Hindlimb muscle (tissue), 1 donor: ENCODE results near the gene PCDH1. TPM values are rescaled to one million over a fixed set of nuclear protein-coding genes. Genes with fewer than 3 reads are reported as not detected.

Experiments used
- DNase-seq: peaks from one replicate; pipeline ENCODE4 v3.0.0-alpha.2; 2013
- polyA plus RNA-seq: library from polyadenylated mRNA; unstranded; fragments of 120-200 nt; gene quantifications from one replicate; pipeline ENCODE4 v1.2.1, GENCODE V29; 2013; ENCODE audit not compliant: insufficient read length

PCDH1 gene
- polyA plus RNA-seq, 1 donor = 18.8 TPM

DNA sequence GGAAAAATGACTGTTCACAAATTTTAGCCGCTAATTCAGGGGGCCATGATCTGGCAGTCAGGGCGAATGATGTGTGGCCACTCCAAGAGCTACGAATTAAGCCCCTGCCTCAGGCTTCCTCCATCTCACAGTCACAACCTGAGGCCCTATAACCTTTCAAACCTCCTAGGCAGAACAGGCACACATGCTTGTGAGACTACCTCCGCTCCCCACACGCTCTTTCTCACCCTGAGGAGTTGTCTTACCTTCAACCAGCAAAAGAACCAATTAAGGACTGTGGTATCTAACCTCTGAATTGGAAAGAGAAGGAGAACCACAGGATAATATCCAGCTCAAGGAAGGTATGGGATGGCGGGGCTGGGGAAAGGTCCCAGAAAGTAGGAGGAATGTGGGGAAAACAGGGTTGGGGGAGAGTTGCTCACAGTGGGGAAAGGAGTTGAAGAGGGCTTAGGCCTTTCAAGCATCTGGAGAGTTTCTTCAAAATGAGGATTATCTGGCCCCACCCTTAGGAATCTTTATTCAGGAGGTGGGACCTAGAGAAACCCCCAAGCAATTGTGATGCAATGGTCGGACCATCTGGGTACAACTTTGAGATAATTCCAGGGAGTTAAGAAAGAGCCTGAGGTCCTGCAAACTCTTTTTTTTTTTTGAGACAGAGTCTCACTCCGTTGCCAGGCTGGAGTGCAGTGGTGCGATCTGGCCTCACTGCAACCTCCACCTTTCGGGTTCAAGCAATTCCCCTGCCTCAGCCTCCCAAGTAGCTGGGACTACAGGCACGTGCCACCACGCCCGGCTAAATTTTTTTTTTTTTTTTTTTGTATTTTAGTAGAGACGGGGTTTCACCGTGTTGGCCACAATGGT lies 5.5 kb downstream of the PCDH1 start:
- no peak for DNase-seq

GRCh38 chr5:141871870-141872269 lies 6.3 kb downstream of the PCDH1 start:
- DNase-seq = no peak

DNA sequence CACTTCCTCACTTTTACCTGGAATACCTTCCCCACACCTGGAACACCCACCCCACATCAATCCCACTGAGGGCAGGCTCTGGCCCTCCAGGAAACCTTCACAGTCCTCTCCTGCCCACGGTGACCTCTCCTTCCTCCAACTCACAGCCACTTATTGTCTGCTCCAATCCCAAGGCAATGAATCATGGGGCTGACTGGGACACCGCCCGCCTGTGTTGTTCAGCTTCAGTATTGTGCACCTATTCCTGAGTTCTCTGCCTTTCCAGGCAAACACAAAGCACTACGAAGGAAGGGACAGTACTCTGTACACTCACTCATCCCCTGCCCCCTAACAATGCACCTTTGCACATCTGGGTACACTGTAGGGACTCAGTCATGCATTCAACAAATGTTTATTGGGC lies 7.3 kb downstream of the PCDH1 start:
- no peak for DNase-seq

DNA sequence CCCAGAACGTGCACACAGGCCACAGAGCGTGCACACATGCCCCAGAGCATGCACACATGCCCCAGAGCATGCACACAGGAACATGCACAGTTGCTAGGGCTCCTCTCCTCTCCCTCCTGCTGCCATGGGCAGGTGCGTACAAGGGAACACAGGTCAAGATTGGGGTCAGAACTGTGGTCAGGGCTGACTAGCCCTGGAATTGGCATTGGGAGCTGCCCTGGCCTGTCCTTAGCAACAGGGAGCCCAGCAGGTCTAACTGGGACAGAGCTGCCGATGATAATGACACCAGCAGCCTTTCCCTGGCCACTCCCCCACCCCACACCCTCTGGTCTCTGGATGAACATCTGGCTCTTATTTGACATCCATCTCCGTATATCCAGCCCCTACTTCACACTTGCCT lies 8.0 kb downstream of the PCDH1 start:
- DNase-seq = no peak

DNA sequence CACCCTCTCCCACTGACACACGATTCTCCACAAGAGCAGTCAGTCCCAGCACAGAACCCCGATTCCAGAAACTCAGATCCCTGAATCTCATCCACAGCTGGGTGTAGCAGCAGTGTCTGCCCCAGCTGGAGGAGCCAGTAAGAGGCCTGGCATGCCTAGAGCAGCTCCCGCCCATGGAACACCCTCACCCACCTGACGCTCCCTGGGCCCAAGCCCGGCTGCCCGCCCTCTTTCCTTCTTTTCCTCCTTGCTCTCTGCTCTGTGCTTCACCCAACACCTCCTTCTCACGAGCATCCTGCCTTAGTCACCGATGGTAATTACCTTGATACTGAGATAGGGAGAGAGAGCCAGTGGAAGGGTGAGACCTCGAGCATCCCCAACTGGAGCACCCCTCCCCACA lies 8.7 kb downstream of the PCDH1 start:
- no peak for DNase-seq

GRCh38 chr5:141869040-141869439 lies 9.2 kb downstream of the PCDH1 start:
- no peak for DNase-seq

GRCh38 chr5:141868541-141868940 lies 9.7 kb downstream of the PCDH1 start:
- no peak for DNase-seq

- no peak for DNase-seq
Measured at GRCh38 chr5:141867651-141868050, 10.6 kb downstream of the PCDH1 start.

DNA sequence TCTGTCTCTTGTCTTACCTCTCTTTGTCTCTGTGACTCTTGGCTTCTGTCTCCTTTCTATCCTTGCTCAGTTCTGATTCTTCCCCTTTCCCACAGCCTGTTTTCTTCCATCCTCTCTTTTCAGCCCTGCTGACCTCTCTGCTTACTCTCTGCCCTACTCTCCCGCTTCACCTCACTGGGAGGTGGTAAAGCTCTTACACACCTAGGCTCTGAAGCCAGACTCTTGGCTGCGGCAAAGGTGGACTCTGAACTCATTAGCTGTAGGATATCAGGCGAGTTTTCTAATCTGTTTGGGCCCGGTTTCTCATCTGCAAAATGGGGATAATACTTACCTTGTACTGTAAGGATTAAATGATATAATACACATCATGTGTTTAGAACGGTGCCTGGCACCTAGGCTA lies 11.1 kb downstream of the PCDH1 start:
- no peak for DNase-seq

DNA sequence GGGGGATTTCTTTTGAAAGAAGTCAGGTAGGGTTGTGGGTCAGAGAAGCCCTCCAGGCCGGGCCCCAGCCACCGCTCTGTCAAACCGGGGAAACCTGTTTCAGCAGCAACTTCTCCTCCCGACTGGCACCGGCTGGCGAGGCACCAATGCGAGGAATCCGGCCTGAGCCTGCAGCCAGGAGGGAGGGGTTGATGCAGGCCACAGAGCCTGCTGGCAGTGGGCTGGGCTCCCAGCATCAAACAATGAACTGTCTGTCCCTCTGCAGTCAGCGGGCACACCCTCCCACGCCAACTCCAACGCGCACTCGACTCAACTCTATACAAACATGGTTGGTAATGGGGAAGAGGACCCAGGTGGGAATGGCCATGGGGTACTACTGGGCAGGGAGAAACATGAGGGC lies 12.1 kb downstream of the PCDH1 start:
- no peak for DNase-seq

GRCh38 chr5:141865406-141865805 lies 12.8 kb downstream of the PCDH1 start:
- DNase-seq = no peak

GRCh38 chr5:141864371-141865370 lies 13.5 kb downstream of the PCDH1 start:
- DNase-seq = no peak

DNA sequence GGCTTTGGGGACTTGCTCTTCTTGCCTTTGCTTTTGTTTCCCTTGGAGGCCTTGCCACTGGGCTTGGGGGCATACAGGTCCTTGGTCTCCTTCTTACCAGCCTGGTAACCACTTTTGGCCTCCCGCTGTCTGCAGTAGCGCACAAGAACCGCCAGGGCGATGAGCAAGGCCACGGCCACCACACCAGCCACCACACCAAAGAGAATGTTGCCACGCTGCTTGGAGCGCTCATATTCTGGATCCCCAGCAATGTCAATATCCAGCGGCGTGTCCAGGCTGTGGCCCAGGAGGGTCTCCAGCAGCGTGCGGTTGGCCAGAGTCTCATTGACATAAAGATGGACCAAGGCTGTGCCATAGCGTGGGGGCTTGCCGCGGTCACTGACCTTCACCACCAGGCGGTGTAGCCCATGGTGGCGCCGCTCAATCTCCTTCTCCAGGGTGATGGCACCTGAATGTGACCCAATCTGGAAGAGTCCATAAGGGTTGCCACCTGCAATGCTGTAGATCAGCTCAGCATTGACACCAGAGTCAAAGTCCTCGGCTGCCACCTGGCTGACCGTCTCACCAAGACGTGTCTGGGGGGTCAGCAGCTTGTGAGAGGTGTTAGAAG lies 14.5 kb downstream of the PCDH1 start:
- DNase-seq = no peak

DNA sequence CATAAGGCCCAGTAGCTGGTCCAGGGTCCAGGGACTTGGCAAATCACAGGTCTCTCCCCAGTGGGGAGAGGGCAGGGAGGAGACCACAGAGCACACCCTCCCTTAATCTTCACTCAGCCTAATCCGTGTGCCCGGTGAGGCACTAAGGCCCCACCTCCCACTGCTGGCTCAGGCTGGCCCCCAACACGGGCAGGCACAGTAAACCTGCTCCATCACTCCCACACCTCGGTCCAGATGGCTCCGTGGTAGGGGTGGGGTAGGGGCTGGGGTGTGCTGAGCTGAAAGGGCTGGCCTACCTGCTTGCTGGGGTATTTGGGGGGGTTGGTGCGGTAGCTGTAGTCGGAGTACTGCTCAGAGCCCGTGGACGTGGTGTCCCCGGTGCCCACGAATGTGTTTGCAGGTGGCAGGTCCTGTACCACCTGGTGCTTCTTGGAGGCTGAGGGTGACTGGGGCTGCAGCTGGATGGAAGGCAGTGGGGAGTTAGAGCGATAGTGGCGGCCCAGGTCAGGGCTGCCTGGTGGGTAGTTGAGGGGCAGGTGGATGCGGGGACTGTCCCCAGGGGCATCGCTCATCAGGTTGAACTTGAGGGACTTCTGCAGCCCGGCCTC lies 15.2 kb downstream of the PCDH1 start:
- DNase-seq = no peak

DNA sequence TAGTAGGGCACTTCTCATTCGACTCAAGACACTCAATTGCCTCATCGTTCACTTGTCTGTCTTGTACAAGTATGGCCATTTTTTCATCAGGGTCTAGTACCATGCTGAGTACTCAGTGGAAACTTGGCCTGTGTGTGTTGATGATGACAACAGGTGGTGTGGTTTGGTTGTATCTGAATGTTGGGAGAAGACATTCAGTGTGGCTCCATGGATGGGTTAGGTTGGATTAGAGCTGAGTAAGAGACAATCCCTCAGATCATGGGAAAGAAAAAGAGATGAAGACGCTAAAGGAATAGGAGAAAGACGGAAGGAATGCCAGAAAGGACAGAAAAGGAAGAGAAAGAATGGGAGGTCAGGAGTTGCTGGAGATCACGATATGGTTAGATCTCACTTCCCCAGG lies 17.0 kb downstream of the PCDH1 start:
- DNase-seq = no peak

DNA sequence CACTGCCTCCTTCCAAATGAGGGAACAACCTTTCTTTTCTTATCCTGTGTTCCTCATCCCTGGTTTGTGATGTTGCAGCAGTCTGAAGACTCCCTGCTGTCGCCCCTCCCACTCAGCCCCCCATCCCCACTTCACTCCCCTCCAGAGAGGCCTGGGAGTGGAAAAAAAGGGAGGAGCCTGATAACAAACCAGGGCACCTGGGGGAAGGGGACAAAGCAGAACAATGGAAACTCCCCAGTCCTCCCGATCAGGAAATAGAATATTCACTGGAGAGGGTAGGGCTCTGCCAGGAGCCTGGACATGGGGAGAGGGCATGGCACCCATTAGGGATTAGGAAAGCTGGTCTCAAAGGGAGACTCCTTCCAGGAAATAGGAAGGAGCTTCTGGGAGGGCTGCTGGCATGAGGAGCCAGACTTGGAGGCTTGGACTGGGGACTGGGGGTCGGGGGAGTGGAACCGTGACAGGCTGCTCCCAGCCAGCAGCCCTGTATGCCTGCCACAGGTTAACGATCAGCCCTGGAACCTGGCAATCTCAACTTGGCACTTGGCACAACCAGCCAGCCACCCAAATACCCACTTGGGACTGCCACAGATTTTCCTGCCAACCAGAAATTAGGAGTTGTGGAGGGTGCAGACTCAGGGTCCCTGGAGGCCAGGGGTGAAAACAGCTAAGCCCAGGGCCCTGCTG lies 20.0 kb downstream of the PCDH1 start:
- DNase-seq = no peak

DNA sequence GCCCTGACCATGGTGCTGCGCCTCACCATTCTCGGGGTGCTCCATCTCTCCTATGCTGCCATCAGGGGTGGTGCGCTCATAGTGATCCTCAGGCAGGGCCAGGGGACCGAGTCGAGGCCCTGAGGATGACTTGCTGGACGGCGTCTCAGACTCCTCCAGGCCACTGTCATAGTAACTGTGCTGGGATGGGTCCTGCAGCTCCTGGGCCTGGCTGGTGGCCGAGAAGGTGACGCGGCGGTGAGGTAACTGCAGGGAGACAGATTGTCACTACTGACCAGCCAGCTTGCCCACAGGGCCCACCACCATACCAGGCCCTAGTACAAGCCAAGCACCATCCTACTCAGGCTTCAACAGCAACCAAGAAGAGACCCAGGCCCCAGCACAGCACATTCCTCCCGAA lies 21.0 kb downstream of the PCDH1 start:
- no peak for DNase-seq

- no peak for DNase-seq
Measured at GRCh38 chr5:141856037-141856790, 22.0 kb downstream of the PCDH1 start.

GRCh38 chr5:141855265-141856036 lies 22.8 kb downstream of the PCDH1 start:
- DNase-seq = no peak

DNA sequence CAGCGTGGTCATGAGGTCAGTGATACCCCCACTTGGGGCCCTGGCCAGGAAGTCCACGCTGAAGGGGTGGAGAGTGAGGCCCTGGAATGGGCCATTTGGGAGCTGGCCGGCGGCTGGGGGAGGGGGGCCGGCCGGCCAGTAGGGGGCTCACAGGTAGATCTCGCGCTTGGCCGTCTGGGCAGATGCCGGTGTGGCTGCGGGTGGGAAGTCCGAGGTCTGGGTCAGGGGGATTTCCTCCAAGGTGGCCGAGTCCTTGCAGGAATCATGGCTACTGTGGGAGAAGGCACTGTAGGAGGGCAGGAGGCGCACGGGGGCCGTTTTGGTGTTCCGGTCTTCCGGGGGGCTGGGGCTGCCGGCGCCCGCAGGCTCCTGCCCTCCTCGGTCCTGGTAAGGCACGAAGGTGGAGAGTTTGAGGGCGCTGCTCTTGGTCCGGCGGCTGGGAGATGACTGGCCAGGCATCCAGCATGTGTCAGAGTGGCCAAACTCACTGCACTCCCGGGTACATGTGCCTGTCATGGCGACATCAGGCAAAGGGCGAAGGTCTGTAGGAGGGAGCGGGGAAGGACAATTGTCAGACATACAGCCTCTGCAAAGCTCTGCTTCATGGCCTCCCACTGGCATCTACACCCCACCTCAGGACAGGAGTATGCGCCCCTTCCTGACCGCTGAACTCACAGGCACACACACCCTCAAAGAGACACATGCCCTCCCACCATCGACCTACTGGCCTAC lies 24.1 kb downstream of the PCDH1 start:
- DNase-seq = no peak
